OCI-M2 (cell line): ENCODE results near the gene SDHA.
"Not testable (repeated sequence)": the region's sequence is repeated elsewhere in the genome, so short reads cannot be mapped to it uniquely, and the experiment has no call there.

ENCODE experiments used
- DNase-seq: peaks from one replicate; lab custom pipeline; 2025; ENCODE audit not compliant: unreplicated experiment; lab: John Stamatoyannopoulos, UW

Gene SDHA

DNA sequence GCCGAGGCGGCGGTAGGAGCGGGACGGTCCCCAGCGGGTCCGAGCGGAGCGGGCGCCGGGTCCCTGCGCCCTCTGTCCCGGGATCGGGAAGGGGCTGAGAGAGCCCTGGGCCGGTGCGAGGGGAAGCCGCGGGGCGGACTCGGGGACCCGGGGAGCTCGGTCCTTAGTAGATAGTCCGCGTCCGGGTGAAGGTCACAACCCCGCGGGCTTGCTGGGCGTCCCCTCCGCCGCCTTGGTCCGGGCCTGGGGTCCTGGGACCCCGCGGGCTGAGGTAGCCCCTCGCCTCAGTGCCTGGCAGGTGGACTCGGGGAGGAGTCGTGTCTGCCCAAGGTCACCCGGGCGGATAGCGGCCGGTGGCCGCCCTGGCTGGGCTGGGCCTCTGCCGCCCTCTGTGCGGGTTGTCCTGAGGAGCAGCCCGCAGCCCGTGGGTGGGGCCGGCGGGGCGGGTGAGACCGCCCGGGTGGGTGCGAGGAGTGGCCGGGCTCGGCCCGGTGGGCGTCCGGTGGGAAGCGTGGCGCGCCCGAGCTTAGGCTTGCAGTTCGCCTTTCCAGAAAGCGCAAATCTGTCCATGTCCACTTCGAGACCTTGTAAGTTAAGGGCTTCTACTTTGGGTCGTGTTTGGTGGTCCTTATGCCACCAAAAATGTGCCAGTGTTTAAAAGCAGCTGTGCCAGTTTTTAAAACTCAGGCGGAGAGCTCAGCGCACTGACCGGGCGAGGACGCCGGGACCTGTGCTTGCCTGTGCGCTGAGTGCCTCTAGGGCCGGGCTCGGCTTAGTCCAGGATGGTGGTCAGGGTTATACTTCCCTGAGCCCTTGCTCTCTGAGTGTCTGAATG lies 554 bp downstream of the SDHA start:
- DNase-seq, result no peak

DNA sequence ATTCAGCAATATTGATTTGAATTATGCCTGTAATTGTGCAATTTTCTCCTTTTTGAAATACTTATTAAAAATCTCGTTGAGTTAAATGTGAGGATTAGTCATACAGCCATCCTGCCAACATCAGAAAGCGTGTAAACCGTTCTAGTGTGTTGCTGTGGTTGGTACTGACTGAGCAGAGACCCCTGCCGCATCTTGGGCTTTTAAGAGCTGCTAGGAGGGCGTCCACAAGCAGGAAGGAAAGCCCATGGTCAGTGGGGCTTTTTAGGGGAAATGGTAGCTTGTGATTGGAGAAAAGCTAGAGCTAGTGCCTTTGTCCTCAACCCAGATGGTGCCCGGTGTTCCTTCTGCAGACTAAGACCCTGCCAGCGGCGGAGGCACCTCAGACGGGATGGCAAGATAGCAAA lies 1.3 kb downstream of the SDHA start:
- no peak for DNase-seq

DNA sequence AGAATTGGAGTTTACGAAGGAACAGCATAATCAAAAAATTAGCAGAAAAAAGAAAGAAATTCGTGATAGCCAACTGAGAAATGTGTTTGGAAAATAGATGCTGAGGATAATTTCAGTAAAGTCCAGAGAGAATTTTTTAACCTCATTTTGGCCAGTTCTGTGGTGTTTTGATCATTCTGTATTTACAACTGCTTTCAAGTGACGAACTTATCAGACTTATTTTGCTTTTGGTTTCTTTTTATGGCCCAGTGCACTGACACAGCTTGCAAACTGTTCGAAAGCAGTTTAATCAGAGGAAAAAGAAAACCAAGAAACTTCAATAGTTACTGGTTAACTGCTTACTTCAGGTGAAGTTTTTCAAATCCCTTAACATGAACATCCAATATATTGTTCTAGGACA lies 1.9 kb downstream of the SDHA start:
- DNase-seq, result no peak

DNA sequence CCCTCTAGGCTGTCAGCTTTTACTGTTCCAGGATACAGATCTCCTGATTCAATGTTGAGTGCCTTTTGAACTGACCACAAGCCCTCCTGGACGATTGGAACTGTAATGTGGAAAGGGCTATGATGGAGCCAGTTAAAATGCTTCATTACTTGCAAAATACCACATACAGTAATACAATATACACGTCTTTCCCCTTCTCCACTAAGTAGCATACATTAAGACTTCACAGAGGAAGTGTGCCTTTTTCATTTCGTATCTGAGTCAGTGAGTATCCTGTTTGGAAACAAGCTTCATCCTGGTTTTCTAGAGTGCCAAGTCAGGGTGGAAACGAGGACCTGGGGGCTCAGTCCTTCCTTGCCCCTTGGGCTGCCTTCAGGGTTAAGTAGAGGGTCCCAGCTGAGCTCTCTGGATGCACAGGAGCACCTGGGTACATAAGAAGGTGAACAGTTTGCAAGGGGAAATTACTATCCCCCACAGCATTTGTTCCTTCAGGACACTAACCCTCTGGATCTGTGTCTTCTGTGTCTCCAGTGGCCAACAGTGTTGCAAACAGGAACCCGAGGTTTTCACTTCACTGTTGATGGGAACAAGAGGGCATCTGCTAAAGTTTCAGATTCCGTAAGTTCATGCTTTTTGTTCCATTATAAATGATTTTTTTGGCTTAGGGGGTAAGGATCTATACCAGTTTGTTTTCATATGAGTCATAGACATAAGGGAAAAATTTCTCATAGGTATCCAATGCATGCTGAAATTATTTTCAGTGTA lies 5.0 kb downstream of the SDHA start:
- not testable (repeated sequence) for DNase-seq

DNA sequence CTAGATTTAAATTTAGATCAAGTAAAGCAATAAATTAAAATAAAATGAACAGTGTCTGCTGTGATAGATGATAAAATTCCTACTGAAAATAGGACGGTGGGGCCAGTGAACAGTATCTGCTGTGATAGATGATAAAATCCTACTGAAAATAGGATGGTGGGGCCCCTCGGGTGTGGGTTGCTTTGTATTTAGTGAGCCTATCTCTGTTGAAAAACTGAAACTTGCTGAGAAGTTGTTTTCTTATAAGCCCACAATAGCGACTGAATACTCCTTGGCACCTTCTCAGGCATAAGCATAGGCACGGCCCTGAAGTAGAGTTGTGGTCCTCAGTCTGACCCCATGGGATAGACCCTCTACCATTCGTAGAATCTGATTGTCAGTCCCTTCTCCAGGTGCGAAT lies 5.7 kb downstream of the SDHA start:
- no peak for DNase-seq

DNA sequence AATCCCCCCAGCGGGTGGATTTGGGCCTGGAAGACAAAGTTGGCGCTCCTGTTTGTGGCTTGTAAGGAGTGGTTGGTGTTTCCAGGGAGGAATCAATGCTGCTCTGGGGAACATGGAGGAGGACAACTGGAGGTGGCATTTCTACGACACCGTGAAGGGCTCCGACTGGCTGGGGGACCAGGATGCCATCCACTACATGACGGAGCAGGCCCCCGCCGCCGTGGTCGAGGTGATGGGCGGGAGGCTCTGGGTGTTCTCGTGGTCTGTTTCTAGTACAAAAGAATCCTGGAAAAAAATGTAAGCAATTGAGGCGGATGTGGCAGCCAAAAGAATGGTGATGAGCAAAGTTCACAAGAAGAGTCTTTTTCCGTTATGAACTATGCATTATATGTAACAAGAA lies 7.2 kb downstream of the SDHA start:
- no peak for DNase-seq

DNA sequence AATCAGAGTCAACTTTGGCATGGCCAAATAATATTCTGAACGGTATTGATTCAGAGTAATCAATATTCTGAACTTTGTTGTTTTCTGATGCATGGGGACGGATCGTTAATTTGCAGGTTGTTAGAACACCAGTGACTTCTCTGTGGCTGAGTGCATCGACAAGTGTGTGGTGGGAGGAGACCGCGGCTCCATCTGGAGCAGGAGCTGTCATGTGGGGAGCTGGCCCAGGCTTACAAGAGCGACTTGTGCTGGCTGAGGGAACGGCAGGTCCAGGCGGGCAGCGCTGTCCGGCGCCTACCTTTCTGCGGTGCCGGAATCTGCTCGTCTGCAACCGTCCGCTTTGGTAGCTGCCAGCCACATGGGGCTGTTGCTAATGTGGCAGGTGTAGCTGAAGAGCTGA lies 9.3 kb downstream of the SDHA start:
- not testable (repeated sequence) for DNase-seq

DNA sequence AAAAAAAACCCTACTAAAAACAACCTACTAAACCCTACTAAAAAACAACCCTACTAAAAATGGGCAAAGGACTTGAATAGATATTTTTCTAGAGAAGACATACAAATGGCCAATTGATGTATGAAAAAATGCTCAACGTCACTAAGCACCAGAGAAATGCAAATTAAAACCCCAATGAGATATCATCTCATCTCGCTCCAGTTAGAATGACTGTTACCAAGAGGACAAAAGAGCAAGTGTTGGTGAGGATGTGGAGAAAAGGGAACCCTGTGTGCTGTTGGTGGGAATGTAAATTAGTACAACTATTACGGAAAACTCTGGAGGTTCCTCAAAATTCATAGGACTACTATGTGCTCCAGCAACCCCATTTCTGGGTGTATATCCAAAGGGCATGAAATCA lies 10.8 kb downstream of the SDHA start:
- DNase-seq, result no peak

DNA sequence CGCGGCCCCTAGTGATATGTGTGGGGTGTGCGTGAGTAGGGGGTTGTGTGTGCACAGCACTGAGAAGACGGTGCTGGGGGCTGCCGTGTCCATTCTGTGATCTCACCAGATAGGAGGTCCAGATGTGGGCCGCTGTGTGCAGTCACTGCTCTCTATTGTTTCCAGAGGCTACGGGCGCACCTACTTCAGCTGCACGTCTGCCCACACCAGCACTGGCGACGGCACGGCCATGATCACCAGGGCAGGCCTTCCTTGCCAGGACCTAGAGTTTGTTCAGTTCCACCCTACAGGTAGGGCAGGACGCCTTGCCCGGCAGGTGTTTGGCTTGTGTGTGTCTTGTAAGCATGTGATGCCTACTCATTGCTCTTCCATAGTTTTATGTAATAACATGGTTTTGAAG lies 12.6 kb downstream of the SDHA start:
- DNase-seq, result no peak

DNA sequence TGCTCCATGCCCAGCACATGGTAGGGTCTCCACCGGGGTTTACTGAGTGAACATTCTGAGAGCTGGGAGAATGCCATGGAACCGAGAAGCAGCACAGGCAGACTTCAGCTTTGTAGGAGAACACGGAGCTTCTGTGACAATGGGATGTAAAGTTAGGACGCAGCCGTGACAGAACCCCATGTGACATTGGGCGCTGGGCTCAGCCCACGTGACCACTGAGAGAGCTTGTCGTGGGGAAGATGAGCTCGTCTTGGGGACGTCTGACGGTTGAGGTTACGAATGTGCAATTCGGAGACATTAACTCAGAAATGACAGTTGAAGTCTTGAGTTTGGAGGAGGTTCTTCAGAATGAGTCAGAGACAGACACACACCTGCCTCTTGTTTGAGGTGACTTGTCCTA lies 13.5 kb downstream of the SDHA start:
- DNase-seq, result no peak

DNA sequence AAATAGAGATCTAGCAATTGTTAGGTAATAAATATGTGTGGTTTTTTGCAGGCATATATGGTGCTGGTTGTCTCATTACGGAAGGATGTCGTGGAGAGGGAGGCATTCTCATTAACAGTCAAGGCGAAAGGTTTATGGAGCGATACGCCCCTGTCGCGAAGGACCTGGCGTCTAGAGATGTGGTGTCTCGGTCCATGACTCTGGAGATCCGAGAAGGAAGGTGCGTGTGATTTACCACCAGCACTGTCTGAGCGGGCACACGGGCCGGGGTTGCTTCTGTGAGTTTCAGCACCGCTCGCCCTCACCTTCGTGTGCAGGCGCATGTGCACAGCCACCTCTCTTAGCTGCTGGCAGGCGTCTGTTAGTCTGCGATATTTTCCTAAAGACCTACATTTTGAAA lies 15.3 kb downstream of the SDHA start:
- DNase-seq, result not testable (repeated sequence)

DNA sequence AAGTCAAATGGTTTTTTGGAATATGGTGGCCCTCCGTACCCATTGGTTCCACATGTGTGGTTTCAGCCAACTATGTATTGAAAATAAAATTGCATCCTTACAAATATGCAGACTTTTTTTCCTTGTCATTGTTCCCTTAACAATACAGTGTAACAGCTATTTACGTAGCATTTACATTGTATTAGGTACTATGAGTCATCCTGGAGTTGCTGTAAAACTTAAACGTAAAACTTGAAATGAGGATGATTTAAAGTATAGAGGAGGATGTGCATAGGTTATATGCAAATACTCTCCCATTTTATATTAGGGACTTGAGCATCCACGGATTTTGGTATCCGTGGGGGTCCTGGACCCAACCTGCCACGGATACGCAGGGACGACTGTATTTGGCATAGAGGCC lies 16.3 kb downstream of the SDHA start:
- no peak for DNase-seq

DNA sequence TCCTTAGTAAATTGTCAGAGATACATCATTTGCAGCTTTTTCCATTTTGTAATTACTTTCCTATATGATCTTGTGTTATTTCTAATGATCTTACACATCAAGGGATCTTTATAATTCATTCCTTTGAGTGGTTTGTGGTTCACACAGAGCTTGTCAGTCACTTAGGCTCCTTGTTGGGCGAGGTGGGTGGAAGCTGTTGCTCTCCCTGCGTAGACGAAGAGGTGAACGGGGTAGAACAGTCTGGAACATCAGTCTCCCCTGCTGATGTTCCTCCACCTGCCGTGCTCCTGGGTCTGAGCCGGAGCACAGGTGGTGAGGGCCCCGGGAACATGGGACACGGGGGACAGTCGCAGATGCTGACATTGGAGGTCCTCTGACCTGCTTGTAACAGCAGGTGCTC lies 17.4 kb downstream of the SDHA start:
- DNase-seq, result not testable (repeated sequence)

DNA sequence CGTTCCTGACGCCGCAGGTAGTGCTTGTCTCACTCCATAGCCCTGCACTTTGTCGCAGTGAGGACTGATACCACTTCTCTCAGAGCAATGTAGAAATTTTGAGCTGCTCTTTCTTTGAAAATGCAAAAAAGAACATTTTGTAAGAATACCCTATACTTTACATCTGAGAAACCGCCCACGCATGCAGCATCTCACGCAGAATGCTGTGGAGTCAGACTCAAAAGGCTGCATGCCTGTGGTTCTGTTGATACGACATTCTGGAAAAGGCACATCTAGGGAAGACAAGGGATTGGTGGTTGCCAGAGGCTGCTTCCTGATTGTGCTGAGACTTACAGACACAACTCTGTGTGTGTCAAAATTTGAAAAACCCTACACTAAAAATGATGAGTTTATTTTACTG lies 19.8 kb downstream of the SDHA start:
- not testable (repeated sequence) for DNase-seq

DNA sequence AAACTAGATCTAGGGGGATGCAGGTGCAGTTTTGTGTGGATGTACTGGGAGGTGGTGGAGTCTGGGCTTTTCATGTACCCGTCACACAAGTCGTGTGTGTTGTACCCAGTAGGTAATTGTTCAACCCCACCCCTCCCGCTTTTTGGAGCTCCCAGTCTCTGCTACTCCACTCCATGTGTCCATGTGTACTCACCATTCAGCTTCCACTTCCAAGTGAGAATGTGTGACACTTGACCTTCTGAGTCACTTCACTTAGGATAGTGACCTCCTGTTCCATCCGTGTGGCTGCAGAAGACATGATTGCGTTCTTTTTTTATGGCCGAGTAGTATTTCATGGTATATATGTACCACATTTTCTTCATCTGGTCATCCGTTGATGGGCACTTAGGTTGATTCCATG lies 22.4 kb downstream of the SDHA start:
- not testable (repeated sequence) for DNase-seq

DNA sequence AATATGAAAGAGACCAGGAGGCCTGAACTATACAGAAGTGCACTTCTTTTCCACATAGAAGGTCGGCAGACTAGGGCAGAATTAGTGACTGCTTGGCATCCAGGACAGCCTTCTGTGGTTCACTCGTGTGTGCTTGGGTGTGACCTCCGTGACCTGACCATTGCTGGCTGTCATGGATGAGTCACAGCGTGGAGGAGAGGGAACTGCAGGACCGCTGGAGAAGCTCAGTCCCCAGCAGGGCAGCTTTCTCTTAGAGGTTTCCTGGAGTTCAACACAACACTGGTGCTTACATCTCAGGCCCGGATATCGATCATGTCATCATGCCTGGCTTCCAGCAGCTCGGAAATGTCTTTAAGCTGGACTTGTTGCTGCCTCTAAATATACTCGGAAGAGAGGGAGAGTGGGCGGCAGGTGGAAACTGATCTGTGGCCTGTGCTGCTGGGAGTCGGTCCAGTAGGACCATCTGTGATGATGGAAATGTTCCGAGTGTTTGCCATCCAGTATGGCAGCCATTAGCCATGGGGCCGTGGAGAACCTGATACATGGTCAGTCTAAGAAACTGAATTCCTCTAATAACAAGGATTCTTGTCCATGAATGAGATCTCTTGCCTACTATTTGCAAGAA lies 23.0 kb downstream of the SDHA start:
- DNase-seq, result not testable (repeated sequence)

DNA sequence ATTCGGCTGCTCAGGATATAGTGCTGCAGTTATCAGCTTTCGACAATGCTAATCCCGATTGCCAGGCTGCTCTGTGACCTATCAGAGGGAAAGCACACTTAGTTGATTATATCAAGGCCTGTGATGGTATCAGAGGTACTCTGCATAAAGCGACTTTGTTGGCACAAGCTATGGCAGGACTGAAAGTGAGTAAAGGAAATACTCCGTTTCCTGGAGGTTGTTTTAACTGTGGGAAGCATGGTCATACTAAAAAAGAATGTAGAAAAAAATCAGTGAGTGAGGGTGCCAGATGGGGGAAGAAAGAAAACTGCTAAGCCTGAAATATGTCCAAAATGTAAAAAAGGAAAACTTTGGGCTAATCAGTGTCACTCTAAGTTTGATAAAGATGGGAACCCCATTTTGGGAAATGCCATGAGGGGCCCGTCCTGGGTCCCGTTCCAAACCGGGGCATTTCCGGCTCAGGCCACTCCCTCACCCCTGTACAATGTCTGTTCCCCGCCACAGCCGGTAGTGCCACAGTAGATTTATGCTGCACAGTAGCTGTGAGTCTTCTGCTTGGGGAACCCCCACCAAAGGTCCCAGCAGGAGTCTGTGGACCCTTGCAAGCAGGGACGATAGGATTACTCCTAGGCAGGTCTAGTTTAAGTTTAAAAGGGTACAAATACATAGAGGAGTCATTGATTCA lies 25.7 kb downstream of the SDHA start:
- not testable (repeated sequence) for DNase-seq

DNA sequence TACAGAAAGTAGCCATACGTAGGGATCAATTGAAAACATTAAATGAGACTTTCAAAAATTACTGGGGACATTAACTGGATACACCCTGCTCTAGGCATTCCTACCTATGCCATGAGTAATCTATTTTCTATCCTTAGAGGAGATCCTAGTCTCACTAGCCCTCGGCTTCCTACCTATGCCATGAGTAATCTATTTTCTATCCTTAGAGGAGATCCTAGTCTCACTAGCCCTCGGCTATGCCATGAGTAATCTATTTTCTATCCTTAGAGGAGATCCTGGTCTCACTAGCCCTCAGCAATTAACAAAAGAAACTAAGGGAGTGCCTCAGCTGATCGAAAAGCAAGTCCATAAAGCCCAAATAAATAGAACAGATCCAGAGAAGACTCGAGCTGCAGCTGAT lies 27.6 kb downstream of the SDHA start:
- DNase-seq, result not testable (repeated sequence)

DNA sequence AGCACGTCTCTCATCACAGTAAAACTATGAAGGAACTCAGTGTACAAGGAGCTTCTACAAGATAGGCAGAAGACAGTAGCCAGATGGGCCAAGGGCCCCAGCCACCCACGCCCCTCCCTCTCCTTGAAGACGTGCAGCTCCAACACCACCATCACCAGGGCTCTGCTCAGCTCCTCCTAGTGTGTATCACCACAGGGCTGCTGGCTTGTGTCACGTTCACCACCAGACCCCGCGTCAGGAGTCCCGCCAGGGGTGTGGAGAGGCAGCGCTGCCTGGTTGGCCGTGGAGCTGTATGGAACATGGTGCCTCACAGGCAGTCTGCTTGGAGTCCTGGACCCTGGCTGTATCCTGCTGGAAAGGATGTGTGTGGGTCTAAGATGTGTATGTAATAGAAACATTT lies 32.3 kb downstream of the SDHA start:
- DNase-seq, result not testable (repeated sequence)

DNA sequence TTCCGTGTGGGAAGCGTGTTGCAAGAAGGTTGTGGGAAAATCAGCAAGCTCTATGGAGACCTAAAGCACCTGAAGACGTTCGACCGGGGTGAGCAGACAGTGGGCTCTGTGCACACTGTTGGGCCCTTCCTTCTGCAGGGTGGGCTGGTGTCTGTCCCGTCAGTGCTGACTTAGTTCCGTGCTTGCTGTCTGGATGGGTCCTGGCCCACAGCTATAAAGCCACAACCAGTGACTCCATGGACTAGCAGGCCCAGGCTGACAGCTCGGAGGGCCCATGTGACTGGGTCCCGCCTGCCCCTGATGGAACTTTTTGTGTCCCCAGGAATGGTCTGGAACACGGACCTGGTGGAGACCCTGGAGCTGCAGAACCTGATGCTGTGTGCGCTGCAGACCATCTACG lies 32.9 kb downstream of the SDHA start:
- not testable (repeated sequence) for DNase-seq

DNA sequence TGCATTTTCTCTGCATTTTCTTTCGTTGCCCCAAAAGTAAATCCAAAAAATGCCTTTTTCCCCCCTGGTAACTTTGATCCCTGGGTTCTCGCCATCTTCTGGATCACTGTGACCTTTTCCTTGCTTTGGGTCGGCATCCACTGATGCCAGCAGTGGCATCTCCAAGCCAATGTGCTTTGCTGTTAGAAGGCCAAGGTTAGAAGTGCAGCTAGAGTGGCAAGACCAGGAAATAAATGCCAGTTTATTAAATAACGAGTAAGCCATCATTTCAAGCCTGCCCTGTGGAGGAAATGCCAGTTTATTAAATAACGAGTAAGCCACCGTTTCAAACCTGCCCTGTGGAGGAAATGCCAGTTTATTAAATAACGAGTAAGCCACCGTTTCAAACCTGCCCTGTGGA lies 33.4 kb downstream of the SDHA start:
- DNase-seq, result not testable (repeated sequence)
